Cardiac fibroblast (primary cell): Measurements from ENCODE around the gene HSPB6.

Experiments used
- DNase-seq, 2 donors: peaks; one replicate each; pipeline versions ENCODE4 v3.0.0 to v3.0.0-alpha.2; 2010; ENCODE audit warnings: low read depth in 2 of 2
- H3K4me3 ChIP-seq, 2 donors: replicated peaks in 1 of 2; 1 replicate in 1 of 2; 2 replicates in 1 of 2; pipeline ENCODE4 v1.5.1; 2011; ENCODE audit warnings: low read depth in 2 of 2, low read length in 2 of 2, mild to moderate bottlenecking in 2 of 2, moderate library complexity in 1 of 2
- CTCF ChIP-seq: IDR thresholded peaks from one replicate; pipeline ENCODE4 v1.5.1; 2011; ENCODE audit warnings: low read depth, mild to moderate bottlenecking, low read length, inconsistent platforms

Gene HSPB6

DNA sequence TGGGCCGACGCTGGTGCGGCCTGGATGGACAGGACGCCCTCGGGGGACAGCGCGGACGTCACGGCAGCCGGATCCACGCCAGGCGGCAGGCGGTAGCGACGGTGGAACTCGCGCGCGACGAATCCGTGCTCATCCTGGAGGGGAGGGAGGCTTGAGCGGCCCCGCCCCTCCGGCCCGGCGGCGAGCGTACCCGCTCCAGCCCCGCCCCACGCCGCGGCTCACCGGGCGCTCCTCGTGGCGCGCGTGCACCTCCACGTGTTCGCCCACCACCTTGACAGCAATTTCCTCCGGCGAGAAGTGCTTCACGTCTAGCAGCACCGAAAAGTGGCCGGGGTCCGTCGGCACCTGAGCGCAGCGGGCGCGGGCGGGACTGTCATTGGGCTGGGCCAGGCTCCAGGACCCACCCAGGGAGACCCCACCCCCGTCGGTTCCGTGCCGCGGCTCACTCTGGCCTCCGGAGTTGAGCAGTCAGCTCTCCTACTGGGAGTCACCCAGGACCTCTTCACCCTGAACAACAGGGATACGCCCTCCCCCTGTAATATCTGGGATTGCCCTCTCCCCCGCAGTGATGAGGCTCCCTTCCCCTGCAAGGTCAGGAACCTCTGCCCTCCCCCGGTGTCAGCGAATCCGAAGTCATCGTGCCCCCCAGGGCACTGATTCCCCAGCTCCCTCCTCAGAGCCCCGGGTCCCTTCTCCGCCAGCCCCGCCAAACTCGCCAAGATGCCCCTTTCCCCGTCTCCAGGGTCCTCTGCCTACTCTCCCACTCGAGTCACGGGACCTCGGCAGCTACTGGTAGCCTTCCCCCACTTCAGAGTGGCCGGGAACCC lies 1.1 kb downstream of the HSPB6 start:
- DNase-seq: peak; percentile 77 to 91
- peak overlapping the region; percentile 58 to 65 for H3K4me3 ChIP-seq

GRCh38 chr19:35755131-35755549 lies 1.7 kb downstream of the HSPB6 start:
- no peak for TF ChIP-seq CTCF
- H3K4me3 ChIP-seq: peak overlapping the region in 1 of 2 donors; percentile 58
- no peak for DNase-seq

More for the DNA sequence above, 1.1 kb downstream of the HSPB6 start:
- no peak for TF ChIP-seq CTCF

- no peak overlapping the region for H3K4me3 ChIP-seq
- no peak for TF ChIP-seq CTCF
- DNase-seq: no peak
Measured at GRCh38 chr19:35754370-35755130, 2.3 kb downstream of the HSPB6 start.

DNA sequence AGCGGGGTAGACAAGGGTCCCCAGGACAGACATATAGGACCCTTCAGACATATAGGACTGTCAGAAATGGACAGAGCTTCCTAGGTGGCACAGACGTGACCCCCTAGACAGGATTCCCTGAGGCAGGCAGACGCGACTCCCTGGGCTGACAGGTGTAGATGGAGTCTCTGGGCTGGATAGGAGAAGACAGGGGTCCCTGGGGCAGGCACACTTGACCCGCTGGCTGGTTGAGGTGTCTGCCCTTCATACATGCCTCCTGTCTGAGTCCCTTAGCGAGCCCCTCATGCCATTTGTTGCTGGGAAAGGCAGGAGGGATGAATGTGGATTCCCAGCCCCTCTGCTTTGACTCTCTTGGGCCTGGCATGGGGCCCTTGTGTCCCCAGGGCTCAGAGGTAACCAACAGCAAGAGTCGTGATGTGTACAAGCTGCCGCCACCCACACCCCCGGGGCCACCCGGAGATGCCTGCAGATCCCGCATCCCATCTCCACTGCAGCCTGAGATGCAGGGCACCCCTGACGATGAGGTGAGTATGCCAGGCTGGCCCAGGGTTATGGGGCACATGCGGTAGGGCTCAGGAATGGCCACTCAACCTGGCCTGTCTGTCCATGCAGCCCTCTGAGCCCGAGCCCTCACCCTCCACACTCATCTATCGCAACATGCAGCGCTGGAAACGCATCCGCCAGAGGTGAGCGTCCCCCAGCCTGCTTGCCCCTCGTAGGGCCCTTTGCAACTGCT lies 3.0 kb downstream of the HSPB6 start:
- DNase-seq: no peak
- no peak overlapping the region for H3K4me3 ChIP-seq
- TF ChIP-seq CTCF: no peak

GRCh38 chr19:35752746-35753350 lies 4.0 kb downstream of the HSPB6 start:
- no peak for DNase-seq
- no peak overlapping the region for H3K4me3 ChIP-seq
- no peak for TF ChIP-seq CTCF
